Measurements from ENCODE around the gene AGFG2. TPM values are rescaled to one million over a fixed set of nuclear protein-coding genes. Genes with fewer than 3 reads are reported as not detected.
A peak's percentile ranks its signal among the peaks of the same experiment; 100 is the strongest.
"Not testable (repeated sequence)": the region's sequence is repeated elsewhere in the genome, so short reads cannot be mapped to it uniquely, and the experiment has no call there.

AGFG2 gene
- total RNA-seq, 3 donors from 2014 or later (not counting 1 experiment from before 2014, with no cell fraction given): 21.5 to 32.6 (median 22.2) TPM

DNA sequence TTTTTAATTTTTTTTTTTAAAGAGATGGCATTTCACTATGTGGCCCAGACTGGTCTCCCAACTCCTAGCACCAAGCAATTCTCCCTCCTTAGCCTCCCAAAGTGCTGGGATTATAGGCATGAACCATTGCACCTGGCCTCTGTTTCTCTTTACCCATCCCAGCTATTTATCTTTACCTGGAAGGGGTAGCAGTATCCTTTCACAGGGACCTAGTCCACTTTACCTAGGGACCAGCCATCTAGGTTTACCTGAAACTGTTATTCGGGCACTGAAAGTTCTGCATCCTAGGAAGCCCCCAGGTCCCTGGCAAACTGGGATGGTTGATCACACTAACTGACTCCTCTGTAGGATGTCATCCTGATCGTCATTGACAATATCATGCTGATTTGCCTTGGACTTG, 21.7 kb upstream of the AGFG2 start:
- Histone ChIP-seq H3K4me1 (ENCODE audit: control insufficient read depth, insufficient read depth, low read length) (peaks cover 25% of the 10 kb centered on the region), H3K27ac (ENCODE audit: low read length) (no peak overlapping the region), H3K27me3 (ENCODE audit: control insufficient read depth, insufficient read depth, low read length) (no peaks in the 10 kb centered on the region), H3K36me3 (ENCODE audit: control insufficient read depth, insufficient read depth, low read length) (no peaks in the 10 kb centered on the region), H3K4me3 (ENCODE audit: low read length) (no peak overlapping the region), H3K9me3 (ENCODE audit: control insufficient read depth, insufficient read depth, low read length) (no peaks in the 10 kb centered on the region)
- no peaks in the 10 kb centered on the region for H3K36me3 Mint-ChIP-seq
- H3K4me1 Mint-ChIP-seq: peaks cover 15 to 21% of the 10 kb centered on the region in 2 donors
- peaks cover 13 to 15% of the 10 kb centered on the region in 2 donors for H3K27me3 Mint-ChIP-seq (ENCODE audit: low read depth in 2 of 2)
- H3K9me3 Mint-ChIP-seq: no peaks in the 10 kb centered on the region
- intact Hi-C loops (cut with micrococcal nuclease): no loop called here
- no peak overlapping the region for H3K27ac Mint-ChIP-seq
- DNase-seq (no peak), ATAC-seq (no peak)
- TF ChIP-seq, protein P1, sequence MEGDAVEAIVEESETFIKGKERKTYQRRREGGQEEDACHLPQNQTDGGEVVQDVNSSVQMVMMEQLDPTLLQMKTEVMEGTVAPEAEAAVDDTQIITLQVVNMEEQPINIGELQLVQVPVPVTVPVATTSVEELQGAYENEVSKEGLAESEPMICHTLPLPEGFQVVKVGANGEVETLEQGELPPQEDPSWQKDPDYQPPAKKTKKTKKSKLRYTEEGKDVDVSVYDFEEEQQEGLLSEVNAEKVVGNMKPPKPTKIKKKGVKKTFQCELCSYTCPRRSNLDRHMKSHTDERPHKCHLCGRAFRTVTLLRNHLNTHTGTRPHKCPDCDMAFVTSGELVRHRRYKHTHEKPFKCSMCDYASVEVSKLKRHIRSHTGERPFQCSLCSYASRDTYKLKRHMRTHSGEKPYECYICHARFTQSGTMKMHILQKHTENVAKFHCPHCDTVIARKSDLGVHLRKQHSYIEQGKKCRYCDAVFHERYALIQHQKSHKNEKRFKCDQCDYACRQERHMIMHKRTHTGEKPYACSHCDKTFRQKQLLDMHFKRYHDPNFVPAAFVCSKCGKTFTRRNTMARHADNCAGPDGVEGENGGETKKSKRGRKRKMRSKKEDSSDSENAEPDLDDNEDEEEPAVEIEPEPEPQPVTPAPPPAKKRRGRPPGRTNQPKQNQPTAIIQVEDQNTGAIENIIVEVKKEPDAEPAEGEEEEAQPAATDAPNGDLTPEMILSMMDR (IDR thresholded peaks at IDR 0.05): no peak
- WGBS (ENCODE audit: insufficient coverage): 94% methylated on average over 2 of the region's 2 CpGs
- H3K4me3 Mint-ChIP-seq: peak overlapping the region; percentile 6

DNA sequence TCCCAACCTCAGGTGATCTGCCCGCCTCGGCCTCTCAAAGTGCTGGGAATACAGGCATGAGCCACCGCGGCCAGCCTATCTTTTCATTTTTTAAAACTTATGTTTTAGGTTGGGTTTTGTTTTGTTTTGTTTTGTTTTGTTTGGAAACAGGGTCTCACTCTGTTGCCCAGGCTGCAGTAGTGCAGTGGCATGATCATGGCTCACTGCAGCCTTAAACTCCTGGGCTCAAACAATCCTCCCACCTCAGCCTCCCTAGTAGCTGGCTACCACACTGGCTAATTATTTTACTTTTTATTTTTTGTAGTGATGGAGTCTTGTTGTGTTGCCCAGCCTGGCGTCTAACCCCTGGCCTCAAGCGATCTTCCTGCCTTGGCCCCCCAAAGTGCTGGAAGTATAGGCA, 19.4 kb upstream of the AGFG2 start:
- no peak for ATAC-seq
- Mint-ChIP-seq H3K9me3 (no peaks in the 10 kb centered on the region), H3K27ac (no peak overlapping the region), H3K4me1 (peaks cover 15 to 21% of the 10 kb centered on the region in 2 donors), H3K27me3 (ENCODE audit: low read depth in 2 of 2) (peaks cover 0 to 4% of the 10 kb centered on the region in 2 donors), H3K36me3 (no peaks in the 10 kb centered on the region), H3K4me3 (no peak overlapping the region)
- no peak for DNase-seq
- Histone ChIP-seq H3K36me3 (ENCODE audit: control insufficient read depth, insufficient read depth, low read length) (no peaks in the 10 kb centered on the region), H3K27me3 (ENCODE audit: control insufficient read depth, insufficient read depth, low read length) (no peaks in the 10 kb centered on the region), H3K9me3 (ENCODE audit: control insufficient read depth, insufficient read depth, low read length) (no peaks in the 10 kb centered on the region), H3K27ac (ENCODE audit: low read length) (no peak overlapping the region), H3K4me1 (ENCODE audit: control insufficient read depth, insufficient read depth, low read length) (peaks cover 25% of the 10 kb centered on the region), H3K4me3 (ENCODE audit: low read length) (no peak overlapping the region)
- intact Hi-C loops (cut with micrococcal nuclease): no loop called here
- TF ChIP-seq, protein P1 (IDR thresholded peaks at IDR 0.05): no peak
- WGBS (ENCODE audit: insufficient coverage): 89% methylated on average over 6 of the region's 6 CpGs

DNA sequence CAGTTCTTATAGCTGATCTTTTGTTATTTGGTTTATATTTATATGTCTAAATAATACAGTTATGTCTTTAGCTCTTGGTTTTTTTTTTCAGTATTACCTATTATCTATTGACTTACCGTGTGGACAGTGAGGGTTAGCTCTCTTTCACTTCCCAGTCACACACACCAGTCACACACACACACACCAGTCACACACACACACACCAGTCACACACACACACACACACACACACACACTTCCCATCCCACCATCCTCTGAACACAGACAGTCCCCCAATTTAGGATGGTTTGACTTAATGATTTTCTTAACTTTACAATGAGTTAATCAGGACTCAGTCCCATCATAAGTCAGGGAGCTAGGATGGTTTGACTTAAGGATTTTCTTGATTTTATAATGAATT, 18.9 kb upstream of the AGFG2 start:
- Histone ChIP-seq H3K27me3 (ENCODE audit: control insufficient read depth, insufficient read depth, low read length) (no peaks in the 10 kb centered on the region), H3K27ac (ENCODE audit: low read length) (no peak overlapping the region), H3K36me3 (ENCODE audit: control insufficient read depth, insufficient read depth, low read length) (no peaks in the 10 kb centered on the region), H3K4me1 (ENCODE audit: control insufficient read depth, insufficient read depth, low read length) (peaks cover 25% of the 10 kb centered on the region), H3K9me3 (ENCODE audit: control insufficient read depth, insufficient read depth, low read length) (no peaks in the 10 kb centered on the region), H3K4me3 (ENCODE audit: low read length) (no peak overlapping the region)
- Mint-ChIP-seq H3K9me3 (no peaks in the 10 kb centered on the region), H3K27me3 (ENCODE audit: low read depth in 2 of 2) (peaks cover 0 to 4% of the 10 kb centered on the region in 2 donors), H3K27ac (no peak overlapping the region), H3K4me1 (peaks cover 15 to 20% of the 10 kb centered on the region in 2 donors), H3K36me3 (no peaks in the 10 kb centered on the region), H3K4me3 (no peak overlapping the region)
- DNase-seq: no peak
- 20% methylated on average over 1 of the region's 1 CpG for WGBS (ENCODE audit: insufficient coverage)
- no peak for ATAC-seq
- TF ChIP-seq, protein P1 (IDR thresholded peaks at IDR 0.05): no peak
- intact Hi-C loops (cut with micrococcal nuclease): no loop called here

DNA sequence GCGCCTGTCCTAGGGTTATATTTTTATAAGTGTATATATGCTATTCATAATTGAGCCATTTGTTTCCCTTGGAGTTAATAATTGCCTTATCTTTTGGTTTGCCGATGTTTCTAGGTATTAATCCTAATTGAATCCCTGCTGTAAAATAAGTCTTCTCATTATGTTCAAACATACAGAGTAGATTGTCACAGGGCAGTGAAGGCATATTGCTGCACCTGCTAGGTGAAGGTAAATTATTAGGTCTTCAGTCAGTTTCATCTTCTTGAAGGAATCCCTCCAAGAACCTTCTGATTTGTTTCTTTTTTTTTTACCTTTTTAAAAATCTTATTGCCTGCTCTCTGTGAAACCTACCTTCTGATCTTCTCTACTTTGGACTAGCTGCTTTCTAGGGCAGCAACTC, 17.9 kb upstream of the AGFG2 start:
- H3K27ac Mint-ChIP-seq: no peak overlapping the region
- H3K4me3 Mint-ChIP-seq: no peak overlapping the region
- intact Hi-C loops (cut with micrococcal nuclease): no loop called here
- no peak for ATAC-seq
- DNase-seq: no peak
- Histone ChIP-seq H3K36me3 (ENCODE audit: control insufficient read depth, insufficient read depth, low read length) (no peaks in the 10 kb centered on the region), H3K4me3 (ENCODE audit: low read length) (no peak overlapping the region), H3K4me1 (ENCODE audit: control insufficient read depth, insufficient read depth, low read length) (peaks cover 15% of the 10 kb centered on the region), H3K27ac (ENCODE audit: low read length) (no peak overlapping the region), H3K27me3 (ENCODE audit: control insufficient read depth, insufficient read depth, low read length) (no peaks in the 10 kb centered on the region), H3K9me3 (ENCODE audit: control insufficient read depth, insufficient read depth, low read length) (no peaks in the 10 kb centered on the region)
- 85% methylated on average over 2 of the region's 2 CpGs for WGBS (ENCODE audit: insufficient coverage)
- TF ChIP-seq, protein P1 (IDR thresholded peaks at IDR 0.05): no peak
- no peaks in the 10 kb centered on the region for H3K9me3 Mint-ChIP-seq
- H3K4me1 Mint-ChIP-seq: peaks cover 11% of the 10 kb centered on the region in 2 donors
- H3K27me3 Mint-ChIP-seq (ENCODE audit: low read depth in 2 of 2): peaks cover 0 to 4% of the 10 kb centered on the region in 2 donors
- H3K36me3 Mint-ChIP-seq: no peaks in the 10 kb centered on the region

DNA sequence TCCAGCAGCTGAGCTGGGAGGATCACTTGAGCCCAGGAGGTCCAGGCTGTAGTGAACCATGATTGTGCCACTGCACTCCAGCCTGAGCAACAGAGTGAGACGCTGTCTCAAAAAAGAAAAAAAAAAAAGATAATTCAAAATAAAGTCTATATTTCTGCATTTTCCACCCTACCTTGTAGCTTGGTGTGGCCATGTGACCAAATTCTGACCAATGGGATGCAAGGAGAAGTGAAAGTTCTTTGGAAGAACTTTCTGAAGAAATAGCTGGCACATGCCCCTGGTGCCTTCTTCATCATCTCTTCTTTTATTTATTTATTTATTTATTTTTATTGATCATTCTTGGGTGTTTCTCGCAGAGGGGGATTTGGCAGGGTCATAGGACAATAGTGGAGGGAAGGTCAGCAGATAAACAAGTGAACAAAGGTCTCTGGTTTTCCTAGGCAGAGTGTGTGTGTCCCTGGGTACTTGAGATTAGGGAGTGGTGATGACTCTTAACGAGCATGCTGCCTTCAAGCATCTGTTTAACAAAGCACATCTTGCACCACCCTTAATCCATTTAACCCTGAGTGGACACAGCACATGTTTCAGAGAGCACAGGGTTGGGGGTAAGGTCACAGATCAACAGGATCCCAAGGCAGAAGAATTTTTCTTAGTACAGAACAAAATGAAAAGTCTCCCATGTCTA, 17.0 kb upstream of the AGFG2 start:
- H3K4me3 ChIP-seq (ENCODE audit: low read length); H3K9me3 Mint-ChIP-seq; H3K27me3 Mint-ChIP-seq (ENCODE audit: low read depth in 2 of 2); H3K27me3 ChIP-seq (ENCODE audit: control insufficient read depth, insufficient read depth, low read length); H3K27ac Mint-ChIP-seq; H3K4me3 Mint-ChIP-seq; H3K9me3 ChIP-seq (ENCODE audit: control insufficient read depth, insufficient read depth, low read length); DNase-seq; H3K36me3 ChIP-seq (ENCODE audit: control insufficient read depth, insufficient read depth, low read length); H3K4me1 Mint-ChIP-seq; H3K4me1 ChIP-seq (ENCODE audit: control insufficient read depth, insufficient read depth, low read length); intact Hi-C loops (cut with micrococcal nuclease); ATAC-seq; H3K27ac ChIP-seq (ENCODE audit: low read length); H3K36me3 Mint-ChIP-seq: not testable (repeated sequence)
- WGBS (ENCODE audit: insufficient coverage): no CpG with 5 or more reads among the region's 3 CpGs
